MCF 10A (cell line): ENCODE results near the gene NCAPD2. TPM values are rescaled to one million over a fixed set of nuclear protein-coding genes. Genes with fewer than 3 reads are reported as not detected.

Experiments used
- BruUV-seq: library from RNA; stranded (reverse); fragments of 400-500 nt; replicated peaks from 2 replicates; lab custom pipeline; 2021; lab: Mats Ljungman, UMichigan
- CTCF ChIA-PET: fragments of 300-600 bp; sonication (Branson Sonifier 250); formaldehyde crosslinking; extraction: SDS; loops from one replicate; lab custom pipeline; 2021; ENCODE audit warnings: antibody characterized with exemption, inconsistent platforms; lab: Yijun Ruan, JAX
- POLR2A ChIA-PET: fragments of 300-600, 350-650 bp; sonication (Branson Sonifier 250); formaldehyde crosslinking; extraction: SDS; loops from one replicate; lab custom pipeline; 2020; ENCODE audit warnings: antibody characterized with exemption, inconsistent platforms; lab: Yijun Ruan, JAX
- DNase-seq: peaks from one replicate; pipeline ENCODE4 v3.0.0-alpha.2; 2018; ENCODE audit not compliant: unreplicated experiment
- H3K27ac Mint-ChIP-seq: one replicate; pipeline ENCODE4 v1.8.0; 2022; ENCODE audit warnings: mild to moderate bottlenecking, low read depth, mixed read lengths; ENCODE audit not compliant: unreplicated experiment
- H3K27me3 Mint-ChIP-seq: one replicate; pipeline ENCODE4 v1.8.0; 2022; ENCODE audit warnings: mixed read lengths; ENCODE audit not compliant: insufficient read depth, unreplicated experiment
- H3K36me3 Mint-ChIP-seq: one replicate; pipeline ENCODE4 v1.8.0; 2022; ENCODE audit warnings: mild to moderate bottlenecking, moderate library complexity, mixed read lengths; ENCODE audit not compliant: insufficient read depth, unreplicated experiment
- H3K4me1 Mint-ChIP-seq: one replicate; pipeline ENCODE4 v1.8.0; 2022; ENCODE audit warnings: mixed read lengths; ENCODE audit not compliant: insufficient read depth, unreplicated experiment
- H3K4me3 Mint-ChIP-seq: one replicate; pipeline ENCODE4 v1.8.0; 2022; ENCODE audit warnings: mild to moderate bottlenecking, moderate library complexity, mixed read lengths; ENCODE audit not compliant: unreplicated experiment
- H3K9me3 Mint-ChIP-seq: one replicate; pipeline ENCODE4 v1.8.0; 2022; ENCODE audit warnings: mixed read lengths; ENCODE audit not compliant: unreplicated experiment
- CTCF ChIP-seq: fragments of 200-600 bp; IDR thresholded peaks from one replicate; pipeline ENCODE4 v1.8.0; 2022; ENCODE audit warnings: antibody characterized with exemption, mild to moderate bottlenecking; ENCODE audit not compliant: unreplicated experiment
- intact Hi-C: fragments of 100-400 bp; cut with micrococcal nuclease; formaldehyde crosslinking; loops from 2 replicates; pipeline ENCODE4 v1.14.1; 2022
- total RNA-seq: library from RNA; stranded (reverse); gene quantifications from 2 replicates; pipeline ENCODE4 v1.2.3, GENCODE V29; 2022

The NCAPD2 gene
- total RNA-seq, 1 experiment from 2014 or later = 52.0 TPM

GRCh38 chr12:6461401-6462233 is 32.3 kb upstream of the NCAPD2 start:
- POLR2A ChIA-PET = interaction anchor here (0.6 to 3.8 kb wide), 3 partner anchors 9 to 246 kb away, joined by 4 to 26 read pairs (median 4); partner anchors contain the start of genes GAPDH and TAPBPL
- Mint-ChIP-seq H3K27me3 (no peaks in the 10 kb centered on the region), H3K4me1 (no peaks in the 10 kb centered on the region), H3K27ac (no peak overlapping the region), H3K4me3 (no peak overlapping the region), H3K9me3 (no peaks in the 10 kb centered on the region), H3K36me3 (peaks cover 47% of the 10 kb centered on the region)
- CTCF ChIA-PET = interaction anchor here (0.6 to 1.4 kb wide), 5 partner anchors 37 to 91 kb away, joined by 3 to 5 read pairs (median 4); no protein-coding TSS in a partner anchor
- DNase-seq = no peak
- intact Hi-C loops = loop anchor here (10.0 kb wide), 1 partner anchor 397 kb away; no protein-coding TSS in a partner anchor
- no peak for TF ChIP-seq CTCF
- BruUV-seq = no TSS peak

DNA sequence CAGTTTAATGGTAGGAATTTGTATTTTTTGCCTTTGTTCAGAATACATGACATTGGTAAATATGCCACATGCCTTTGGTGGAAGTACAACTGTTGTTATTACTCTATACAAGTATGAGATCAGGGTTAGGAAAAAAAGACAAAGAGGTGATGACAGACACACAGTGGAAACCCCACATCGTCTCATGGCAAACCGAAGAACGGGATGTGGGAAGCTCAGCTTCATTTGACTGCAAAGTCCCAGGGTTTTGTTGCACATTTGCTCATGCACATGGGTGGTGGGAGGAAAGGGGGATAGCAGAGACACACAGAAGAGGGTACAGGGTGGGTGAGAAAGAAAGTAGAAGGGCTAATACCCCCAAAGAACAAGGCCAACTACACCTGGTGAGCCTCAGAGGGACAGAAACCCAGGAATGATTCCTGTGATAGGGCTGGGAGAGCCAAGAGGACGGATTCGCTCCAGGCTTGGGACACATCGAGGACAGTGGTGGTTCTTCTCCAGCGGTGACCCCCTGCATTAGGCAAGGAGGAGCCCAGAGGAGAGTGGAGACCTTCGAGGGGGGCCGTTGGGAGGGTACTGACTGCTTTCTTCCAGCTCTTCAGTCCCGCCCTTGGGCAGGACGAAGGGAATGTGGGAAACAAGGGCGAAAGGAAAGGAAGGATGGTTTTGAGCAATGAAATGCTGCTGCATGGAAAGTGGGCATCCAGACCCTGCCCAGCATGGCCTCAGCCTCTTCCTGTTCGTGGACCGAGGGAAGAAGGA is 31.5 kb upstream of the NCAPD2 start:
- ChIA-PET CTCF (interaction anchor here (1.3 to 1.4 kb wide), 2 partner anchors 39 to 178 kb away, joined by 3 to 5 read pairs; no protein-coding TSS in a partner anchor), POLR2A (interaction anchor here (0.6 to 3.8 kb wide), 5 partner anchors 10 to 478 kb away, joined by 4 to 26 read pairs (median 4); partner anchors contain the start of gene TAPBPL)
- intact Hi-C loops = loop anchor here (10.0 kb wide), 1 partner anchor 398 kb away; no protein-coding TSS in a partner anchor
- BruUV-seq = no TSS peak
- H3K4me3 Mint-ChIP-seq = no peak overlapping the region
- DNase-seq = no peak
- no peaks in the 10 kb centered on the region for H3K4me1 Mint-ChIP-seq
- TF ChIP-seq CTCF = no peak
- H3K36me3 Mint-ChIP-seq = peaks cover 40% of the 10 kb centered on the region
- no peaks in the 10 kb centered on the region for H3K9me3 Mint-ChIP-seq
- H3K27ac Mint-ChIP-seq = no peak overlapping the region
- H3K27me3 Mint-ChIP-seq = no peaks in the 10 kb centered on the region

- H3K4me1 Mint-ChIP-seq = no peaks in the 10 kb centered on the region
- H3K4me3 Mint-ChIP-seq = no peak overlapping the region
- POLR2A ChIA-PET = interaction anchor here (0.6 to 3.8 kb wide), 5 partner anchors 11 to 477 kb away, joined by 3 to 26 read pairs (median 4); partner anchors contain the start of gene TAPBPL
- BruUV-seq = no TSS peak
- no peaks in the 10 kb centered on the region for H3K9me3 Mint-ChIP-seq
- CTCF ChIA-PET = interaction anchor here (0.8 to 1.4 kb wide), 5 partner anchors 39 to 179 kb away, joined by 3 to 9 read pairs (median 6); no protein-coding TSS in a partner anchor
- no peak overlapping the region for H3K27ac Mint-ChIP-seq
- H3K36me3 Mint-ChIP-seq = peaks cover 33% of the 10 kb centered on the region
- H3K27me3 Mint-ChIP-seq = no peaks in the 10 kb centered on the region
- no peak for TF ChIP-seq CTCF
- intact Hi-C loops = loop anchor here (10.0 kb wide), 1 partner anchor 398 kb away; no protein-coding TSS in a partner anchor
- no peak for DNase-seq
Observed at GRCh38 chr12:6463216-6463615, 30.7 kb upstream of the NCAPD2 start.
